Measurements from ENCODE around the gene GH1.
"Not testable (repeated sequence)": the region's sequence is repeated elsewhere in the genome, so short reads cannot be mapped to it uniquely, and the experiment has no call there.

GRCh38 chr17:63871646-63872365 lies 46.8 kb downstream of the GH1 start:
- TF ChIP-seq POLR2A, POLR2AphosphoS5, SPI1, POU2F2 (IDR thresholded peaks at IDR 0.05; ENCODE audit: low read depth, low read length): not testable (repeated sequence)
